Measurements from ENCODE around the gene RNF5. TPM values are rescaled to one million over a fixed set of nuclear protein-coding genes. Genes with fewer than 3 reads are reported as not detected.

Gene RNF5
- total RNA-seq, 1 experiment from 2014 or later: 45.9 TPM

DNA sequence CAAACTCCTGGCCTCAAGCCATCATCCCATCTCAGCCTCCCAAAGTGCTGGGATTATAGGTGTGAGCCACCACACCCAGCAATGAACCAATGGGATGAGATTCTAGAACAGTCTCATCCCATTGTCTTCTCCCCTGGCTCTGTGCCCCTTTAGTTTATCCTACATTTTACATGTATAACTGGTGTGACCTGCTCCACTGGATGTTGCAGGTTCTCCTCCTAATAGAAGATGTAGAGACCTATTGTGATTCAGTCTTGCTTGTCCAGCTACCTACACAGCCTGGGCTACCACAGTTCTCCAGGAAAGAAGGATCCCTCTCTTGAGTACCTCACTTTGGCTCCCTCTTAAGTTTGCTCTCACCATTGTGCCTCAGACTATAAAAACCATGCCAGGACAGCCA, 46.1 kb upstream of the RNF5 start:
- no peak for TF ChIP-seq SIN3A (IDR thresholded peaks at IDR 0.05; ENCODE audit: low read depth)
- no peak for TF ChIP-seq TCF7L2 (IDR thresholded peaks at IDR 0.05; ENCODE audit: borderline replicate concordance, extremely low read depth, insufficient read depth, insufficient read length)
- TF ChIP-seq FOSL1 (IDR thresholded peaks at IDR 0.05; ENCODE audit: low read depth): no peak
- TF ChIP-seq CBX3 (IDR thresholded peaks at IDR 0.05; ENCODE audit: low read depth): no peak
- TF ChIP-seq EGR1 (IDR thresholded peaks at IDR 0.05; ENCODE audit: low read depth): no peak
- TF ChIP-seq, protein P1, sequence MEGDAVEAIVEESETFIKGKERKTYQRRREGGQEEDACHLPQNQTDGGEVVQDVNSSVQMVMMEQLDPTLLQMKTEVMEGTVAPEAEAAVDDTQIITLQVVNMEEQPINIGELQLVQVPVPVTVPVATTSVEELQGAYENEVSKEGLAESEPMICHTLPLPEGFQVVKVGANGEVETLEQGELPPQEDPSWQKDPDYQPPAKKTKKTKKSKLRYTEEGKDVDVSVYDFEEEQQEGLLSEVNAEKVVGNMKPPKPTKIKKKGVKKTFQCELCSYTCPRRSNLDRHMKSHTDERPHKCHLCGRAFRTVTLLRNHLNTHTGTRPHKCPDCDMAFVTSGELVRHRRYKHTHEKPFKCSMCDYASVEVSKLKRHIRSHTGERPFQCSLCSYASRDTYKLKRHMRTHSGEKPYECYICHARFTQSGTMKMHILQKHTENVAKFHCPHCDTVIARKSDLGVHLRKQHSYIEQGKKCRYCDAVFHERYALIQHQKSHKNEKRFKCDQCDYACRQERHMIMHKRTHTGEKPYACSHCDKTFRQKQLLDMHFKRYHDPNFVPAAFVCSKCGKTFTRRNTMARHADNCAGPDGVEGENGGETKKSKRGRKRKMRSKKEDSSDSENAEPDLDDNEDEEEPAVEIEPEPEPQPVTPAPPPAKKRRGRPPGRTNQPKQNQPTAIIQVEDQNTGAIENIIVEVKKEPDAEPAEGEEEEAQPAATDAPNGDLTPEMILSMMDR (IDR thresholded peaks at IDR 0.05 in 2 of 3, conservative IDR thresholded peaks at IDR 0.05 in 1 of 3; ENCODE audit: borderline replicate concordance in 1 of 3, insufficient read depth in 1 of 3, low read depth in 2 of 3, low read length in 2 of 3): no peak
- TF ChIP-seq ELF1 (IDR thresholded peaks at IDR 0.05; ENCODE audit: borderline replicate concordance, low read depth): no peak
- no peak for TF ChIP-seq JUND (IDR thresholded peaks at IDR 0.05)
- no peak for TF ChIP-seq ZFX (IDR thresholded peaks at IDR 0.05)
- no peak for TF ChIP-seq YY1 (IDR thresholded peaks at IDR 0.05; ENCODE audit: extremely low read depth, insufficient replicate concordance, low read depth, low read length)
- TF ChIP-seq, protein P2, sequence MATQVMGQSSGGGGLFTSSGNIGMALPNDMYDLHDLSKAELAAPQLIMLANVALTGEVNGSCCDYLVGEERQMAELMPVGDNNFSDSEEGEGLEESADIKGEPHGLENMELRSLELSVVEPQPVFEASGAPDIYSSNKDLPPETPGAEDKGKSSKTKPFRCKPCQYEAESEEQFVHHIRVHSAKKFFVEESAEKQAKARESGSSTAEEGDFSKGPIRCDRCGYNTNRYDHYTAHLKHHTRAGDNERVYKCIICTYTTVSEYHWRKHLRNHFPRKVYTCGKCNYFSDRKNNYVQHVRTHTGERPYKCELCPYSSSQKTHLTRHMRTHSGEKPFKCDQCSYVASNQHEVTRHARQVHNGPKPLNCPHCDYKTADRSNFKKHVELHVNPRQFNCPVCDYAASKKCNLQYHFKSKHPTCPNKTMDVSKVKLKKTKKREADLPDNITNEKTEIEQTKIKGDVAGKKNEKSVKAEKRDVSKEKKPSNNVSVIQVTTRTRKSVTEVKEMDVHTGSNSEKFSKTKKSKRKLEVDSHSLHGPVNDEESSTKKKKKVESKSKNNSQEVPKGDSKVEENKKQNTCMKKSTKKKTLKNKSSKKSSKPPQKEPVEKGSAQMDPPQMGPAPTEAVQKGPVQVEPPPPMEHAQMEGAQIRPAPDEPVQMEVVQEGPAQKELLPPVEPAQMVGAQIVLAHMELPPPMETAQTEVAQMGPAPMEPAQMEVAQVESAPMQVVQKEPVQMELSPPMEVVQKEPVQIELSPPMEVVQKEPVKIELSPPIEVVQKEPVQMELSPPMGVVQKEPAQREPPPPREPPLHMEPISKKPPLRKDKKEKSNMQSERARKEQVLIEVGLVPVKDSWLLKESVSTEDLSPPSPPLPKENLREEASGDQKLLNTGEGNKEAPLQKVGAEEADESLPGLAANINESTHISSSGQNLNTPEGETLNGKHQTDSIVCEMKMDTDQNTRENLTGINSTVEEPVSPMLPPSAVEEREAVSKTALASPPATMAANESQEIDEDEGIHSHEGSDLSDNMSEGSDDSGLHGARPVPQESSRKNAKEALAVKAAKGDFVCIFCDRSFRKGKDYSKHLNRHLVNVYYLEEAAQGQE (IDR thresholded peaks at IDR 0.05; ENCODE audit: low read depth): no peak
- TF ChIP-seq EZH2 (IDR thresholded peaks at IDR 0.05): no peak
- TF ChIP-seq, protein P3, sequence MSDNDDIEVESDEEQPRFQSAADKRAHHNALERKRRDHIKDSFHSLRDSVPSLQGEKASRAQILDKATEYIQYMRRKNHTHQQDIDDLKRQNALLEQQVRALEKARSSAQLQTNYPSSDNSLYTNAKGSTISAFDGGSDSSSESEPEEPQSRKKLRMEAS (IDR thresholded peaks at IDR 0.05): no peak
- TF ChIP-seq, protein P4, sequence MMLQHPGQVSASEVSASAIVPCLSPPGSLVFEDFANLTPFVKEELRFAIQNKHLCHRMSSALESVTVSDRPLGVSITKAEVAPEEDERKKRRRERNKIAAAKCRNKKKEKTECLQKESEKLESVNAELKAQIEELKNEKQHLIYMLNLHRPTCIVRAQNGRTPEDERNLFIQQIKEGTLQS (IDR thresholded peaks at IDR 0.05): no peak
- ChIA-PET POLR2A (no interaction called here), RAD21 (ENCODE audit: low non-redundant PET in 1 of 2, low total read pairs in 2 of 2, uncharacterized antibody in 2 of 2, unreplicated experiment in 2 of 2) (no interaction called here), CTCF (no interaction called here)
- ATAC-seq (no peak), DNase-seq (ENCODE audit: low read depth, low spot score) (no peak)
- Histone ChIP-seq H3K4me1 (ENCODE audit: control insufficient read depth in 1 of 2, insufficient read depth in 2 of 2, low read length in 2 of 2) (peaks cover 20 to 25% of the 10 kb centered on the region in 2 experiments), H3K9ac (ENCODE audit: low read length) (no peak overlapping the region), H3K27ac (ENCODE audit: low read depth, low read length) (no peak overlapping the region), H3K4me3 (replicated peaks in 1 of 2; ENCODE audit: low read depth in 1 of 2, low read length in 2 of 2) (no peak overlapping the region), H3K4me2 (ENCODE audit: low read length) (no peak overlapping the region), H3K36me3 (ENCODE audit: control insufficient read depth in 1 of 2, insufficient read depth in 2 of 2, low read length in 2 of 2) (no peaks in the 10 kb centered on the region), H3K27me3 (ENCODE audit: insufficient read depth, low read length) (no peaks in the 10 kb centered on the region), H3K79me2 (ENCODE audit: insufficient read depth, low read length) (peaks cover 21% of the 10 kb centered on the region), H3K9me3 (ENCODE audit: control insufficient read depth in 1 of 2, insufficient read depth in 1 of 2, low read depth in 1 of 2, low read length in 2 of 2) (no peaks in the 10 kb centered on the region), H4K20me1 (ENCODE audit: insufficient read depth) (no peaks in the 10 kb centered on the region), H2AFZ (ENCODE audit: low read depth, low read length, poor library complexity, severe bottlenecking) (no peak overlapping the region), H3K9me2 (ENCODE audit: insufficient read depth) (no peaks in the 10 kb centered on the region)
- intact Hi-C loops (cut with micrococcal nuclease): no loop called here
- BruUV-seq (replicated peaks): no TSS peak
